Measurements from ENCODE around the gene SEC14L3.

The SEC14L3 gene

GRCh38 chr22:30436196-30436595 lies 35.6 kb downstream of the SEC14L3 start:
- DNase-seq (ENCODE audit: low read depth): no peak
- H3K4me3 ChIP-seq (ENCODE audit: low read depth, low read length): no peak overlapping the region
- TF ChIP-seq CTCF (conservative IDR thresholded peaks at IDR 0.05; ENCODE audit: low read depth, low read length): no peak

DNA sequence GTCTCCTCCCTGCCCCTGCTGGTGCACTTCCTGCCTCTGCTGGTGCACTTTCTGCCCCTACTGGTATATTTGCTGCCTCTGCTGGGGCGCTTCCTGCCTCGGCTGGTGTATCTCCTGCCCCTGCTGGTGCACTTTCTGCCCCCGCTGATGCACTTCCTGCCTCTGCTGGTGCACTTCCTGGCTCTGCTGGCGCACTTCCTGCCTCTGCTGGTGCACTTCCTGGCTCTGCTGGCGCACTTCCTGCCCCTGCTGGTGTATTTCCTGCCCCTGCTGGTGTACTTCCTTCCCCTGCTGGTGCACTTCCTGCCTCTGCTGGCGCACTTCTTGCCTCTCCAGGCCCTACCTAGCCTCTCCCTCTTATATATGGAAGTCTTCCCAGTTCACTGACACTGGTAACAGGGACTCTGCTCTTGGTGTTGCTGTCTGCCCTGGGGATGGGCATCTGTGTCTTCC lies 36.1 kb downstream of the SEC14L3 start:
- TF ChIP-seq CTCF (conservative IDR thresholded peaks at IDR 0.05; ENCODE audit: low read depth, low read length): no peak
- H3K4me3 ChIP-seq (ENCODE audit: low read depth, low read length): no peak overlapping the region
- no peak for DNase-seq (ENCODE audit: low read depth)

- TF ChIP-seq CTCF (conservative IDR thresholded peaks at IDR 0.05; ENCODE audit: low read depth, low read length): no peak
- DNase-seq (ENCODE audit: low read depth): peak; percentile 17
- no peak overlapping the region for H3K4me3 ChIP-seq (ENCODE audit: low read depth, low read length)
Observed at GRCh38 chr22:30434843-30435242, 37.0 kb downstream of the SEC14L3 start.

- H3K4me3 ChIP-seq (ENCODE audit: low read depth, low read length): no peak overlapping the region
- no peak for TF ChIP-seq CTCF (conservative IDR thresholded peaks at IDR 0.05; ENCODE audit: low read depth, low read length)
- DNase-seq (ENCODE audit: low read depth): no peak
Observed at GRCh38 chr22:30433773-30434172, 38.0 kb downstream of the SEC14L3 start.

GRCh38 chr22:30433227-30433626 lies 38.6 kb downstream of the SEC14L3 start:
- no peak for TF ChIP-seq CTCF (conservative IDR thresholded peaks at IDR 0.05; ENCODE audit: low read depth, low read length)
- H3K4me3 ChIP-seq (ENCODE audit: low read depth, low read length): no peak overlapping the region
- no peak for DNase-seq (ENCODE audit: low read depth)

GRCh38 chr22:30432520-30432919 lies 39.3 kb downstream of the SEC14L3 start:
- no peak overlapping the region for H3K4me3 ChIP-seq (ENCODE audit: low read depth, low read length)
- no peak for DNase-seq (ENCODE audit: low read depth)
- no peak for TF ChIP-seq CTCF (conservative IDR thresholded peaks at IDR 0.05; ENCODE audit: low read depth, low read length)

DNA sequence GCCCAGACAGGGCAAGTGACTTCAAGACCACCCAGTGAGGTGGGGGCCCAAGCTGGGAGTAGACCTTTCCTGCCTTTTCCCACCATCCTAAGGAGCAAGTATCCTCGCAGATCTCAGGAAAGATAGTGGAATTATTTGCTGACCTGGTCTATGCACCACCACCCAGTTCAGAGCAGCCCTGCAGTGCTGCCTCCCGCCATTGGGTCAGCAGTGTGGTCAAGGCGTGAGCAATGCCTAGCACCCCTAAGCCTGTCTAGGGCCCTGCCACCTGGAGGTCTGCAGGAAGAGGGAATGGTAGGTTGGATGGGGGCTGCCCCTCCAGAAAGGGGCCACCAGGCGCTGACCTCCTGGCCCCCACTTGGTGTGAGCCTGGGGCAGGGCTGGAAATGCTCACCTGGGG lies 39.7 kb downstream of the SEC14L3 start:
- H3K4me3 ChIP-seq (ENCODE audit: low read depth, low read length): no peak overlapping the region
- no peak for DNase-seq (ENCODE audit: low read depth)
- TF ChIP-seq CTCF (conservative IDR thresholded peaks at IDR 0.05; ENCODE audit: low read depth, low read length): no peak
